IPS-20b (cell line): ENCODE data around the gene ZBTB3.
A peak's percentile ranks its signal among the peaks of the same experiment; 100 is the strongest.

Experiments used
- H3K27ac ChIP-seq: one replicate; pipeline ENCODE4 v1.5.1; 2013; ENCODE audit warnings: low read length
- H3K27me3 ChIP-seq: 2 replicates; pipeline ENCODE4 v1.6.1; 2013; ENCODE audit warnings: mild to moderate bottlenecking, low read length, inconsistent platforms; ENCODE audit not compliant: insufficient read depth
- H3K36me3 ChIP-seq: 2 replicates; pipeline ENCODE4 v1.6.1; 2013; ENCODE audit warnings: low read depth, mild to moderate bottlenecking, inconsistent platforms, low read length, moderate library complexity; ENCODE audit not compliant: insufficient read depth
- H3K4me1 ChIP-seq: 2 replicates; pipeline ENCODE4 v1.6.1; 2013; ENCODE audit warnings: mild to moderate bottlenecking, control low read depth, inconsistent platforms, low read length, moderate library complexity; ENCODE audit not compliant: insufficient read depth
- H3K4me3 ChIP-seq: 2 replicates; pipeline ENCODE4 v1.5.1; 2013; ENCODE audit warnings: mild to moderate bottlenecking, low read length, inconsistent platforms
- H3K9ac ChIP-seq: 2 replicates; pipeline ENCODE4 v1.6.1; 2013; ENCODE audit warnings: low read depth, mild to moderate bottlenecking, inconsistent platforms, low read length, moderate library complexity
- H3K9me3 ChIP-seq: 2 replicates; pipeline ENCODE4 v1.6.1; 2013; ENCODE audit warnings: mild to moderate bottlenecking, low read depth, low read length, inconsistent platforms; ENCODE audit not compliant: insufficient read depth

The ZBTB3 gene

GRCh38 chr11:62753736-62754603 is at the start of gene ZBTB3:
Gene ZBTB3 (minus strand): TSS chr11:62754160. CDS start chr11:62753664, 496 bp downstream.
- H3K27ac ChIP-seq = peak within 1 kb of the TSS; percentile 69
- H3K9ac ChIP-seq = peak within 1 kb of the TSS; percentile 77
- H3K27me3 ChIP-seq = no peaks in the 10 kb centered on the region
- peak within 1 kb of the TSS; percentile 79 for H3K4me3 ChIP-seq
- H3K36me3 ChIP-seq = peaks cover 40% of the 10 kb centered on the region
- H3K9me3 ChIP-seq = no peaks in the 10 kb centered on the region
- peaks cover 10% of the 10 kb centered on the region; the same call in 1 of the 2 replicates for H3K4me1 ChIP-seq

GRCh38 chr11:62801071-62801470 is 47.1 kb upstream of the ZBTB3 start:
- H3K27ac ChIP-seq = no peak overlapping the region
- no peak overlapping the region for H3K4me3 ChIP-seq
- H3K27me3 ChIP-seq = no peaks in the 10 kb centered on the region
- no peaks in the 10 kb centered on the region for H3K9me3 ChIP-seq
- H3K4me1 ChIP-seq = 0 out of 2 replicates have a peak, but pooled peaks cover 2% of the 10 kb centered on the region
- no peak overlapping the region for H3K9ac ChIP-seq
- peaks cover 76% of the 10 kb centered on the region for H3K36me3 ChIP-seq

- Histone ChIP-seq H3K27me3 (no peaks in the 10 kb centered on the region), H3K36me3 (peaks cover 92% of the 10 kb centered on the region), H3K9ac (no peak overlapping the region), H3K27ac (no peak overlapping the region), H3K9me3 (no peaks in the 10 kb centered on the region), H3K4me3 (no peak overlapping the region), H3K4me1 (0 out of 2 replicates have a peak, but pooled peaks cover 2% of the 10 kb centered on the region)
Measured at GRCh38 chr11:62799486-62799885, 45.5 kb upstream of the ZBTB3 start.

GRCh38 chr11:62796281-62796680 is 42.3 kb upstream of the ZBTB3 start:
- no peaks in the 10 kb centered on the region for H3K9me3 ChIP-seq
- peaks cover 89% of the 10 kb centered on the region for H3K36me3 ChIP-seq
- H3K27me3 ChIP-seq = no peaks in the 10 kb centered on the region
- no peak overlapping the region for H3K9ac ChIP-seq
- H3K4me1 ChIP-seq = no peaks in the 10 kb centered on the region
- H3K4me3 ChIP-seq = no peak overlapping the region
- no peak overlapping the region for H3K27ac ChIP-seq

GRCh38 chr11:62794201-62794775 is 40.3 kb upstream of the ZBTB3 start:
- Histone ChIP-seq H3K9ac (no peak overlapping the region), H3K36me3 (peaks cover 84% of the 10 kb centered on the region), H3K27ac (no peak overlapping the region)

GRCh38 chr11:62792202-62792575 is 38.2 kb upstream of the ZBTB3 start:
- H3K27me3 ChIP-seq = no peaks in the 10 kb centered on the region
- peak overlapping the region; percentile 93; the same call in 1 of the 2 replicates for H3K4me3 ChIP-seq
- no peaks in the 10 kb centered on the region for H3K4me1 ChIP-seq
- no peaks in the 10 kb centered on the region for H3K9me3 ChIP-seq
- H3K9ac ChIP-seq = peak overlapping the region; percentile 96; the same call in 1 of the 2 replicates
- H3K27ac ChIP-seq = no peak overlapping the region
- peaks cover 70% of the 10 kb centered on the region for H3K36me3 ChIP-seq

More at GRCh38 chr11:62794201-62794775, 40.3 kb upstream of the ZBTB3 start:
- H3K9me3 ChIP-seq = no peaks in the 10 kb centered on the region
- H3K27me3 ChIP-seq = no peaks in the 10 kb centered on the region
- no peaks in the 10 kb centered on the region for H3K4me1 ChIP-seq
- no peak overlapping the region for H3K4me3 ChIP-seq

GRCh38 chr11:62791501-62792201 is 37.7 kb upstream of the ZBTB3 start, which contains the start of gene TMEM223:
Gene TMEM223 (minus strand): TSS chr11:62792006. CDS start chr11:62791994, 12 bp downstream.
- Histone ChIP-seq H3K9me3 (no peaks in the 10 kb centered on the region), H3K9ac (peak within 1 kb of the TSS; percentile 96), H3K4me1 (no peaks in the 10 kb centered on the region), H3K27ac (peak within 1 kb of the TSS; percentile 80), H3K36me3 (peaks cover 65% of the 10 kb centered on the region), H3K4me3 (peak within 1 kb of the TSS; percentile 93), H3K27me3 (no peaks in the 10 kb centered on the region)

- Histone ChIP-seq H3K4me3 (no peak overlapping the region), H3K9me3 (no peaks in the 10 kb centered on the region), H3K9ac (no peak overlapping the region), H3K4me1 (no peaks in the 10 kb centered on the region), H3K27me3 (no peaks in the 10 kb centered on the region), H3K36me3 (peaks cover 55% of the 10 kb centered on the region), H3K27ac (no peak overlapping the region)
Measured at GRCh38 chr11:62789576-62789975, 35.6 kb upstream of the ZBTB3 start.

- H3K36me3 ChIP-seq = peaks cover 51% of the 10 kb centered on the region
- no peak overlapping the region for H3K4me3 ChIP-seq
- H3K27me3 ChIP-seq = no peaks in the 10 kb centered on the region
- H3K27ac ChIP-seq = no peak overlapping the region
- H3K9ac ChIP-seq = no peak overlapping the region
- no peaks in the 10 kb centered on the region for H3K9me3 ChIP-seq
- no peaks in the 10 kb centered on the region for H3K4me1 ChIP-seq
Measured at GRCh38 chr11:62788991-62789390, 35.0 kb upstream of the ZBTB3 start.

- H3K36me3 ChIP-seq = peaks cover 51% of the 10 kb centered on the region
- H3K9ac ChIP-seq = peak within 1 kb of the TSS; percentile 89
Measured at GRCh38 chr11:62787005-62787759, 33.2 kb upstream of the ZBTB3 start, which contains the start of gene TMEM179B. Gene TMEM179B (plus strand): TSS chr11:62787402. CDS start chr11:62787432, 30 bp downstream.

More at GRCh38 chr11:62787005-62787759, 33.2 kb upstream of the ZBTB3 start, which contains the start of gene TMEM179B:
- Histone ChIP-seq H3K27ac (peak within 1 kb of the TSS; percentile 65), H3K4me1 (no peaks in the 10 kb centered on the region), H3K9me3 (no peaks in the 10 kb centered on the region), H3K27me3 (no peaks in the 10 kb centered on the region), H3K4me3 (peak within 1 kb of the TSS; percentile 91)
